NCI-H446 treated with DMSO at 0.1 percent for 48 hours (cell line): Measurements from ENCODE around the gene KIAA0825.
"Not testable (repeated sequence)": the region's sequence is repeated elsewhere in the genome, so short reads cannot be mapped to it uniquely, and the experiment has no call there.

Source experiments
- DNase-seq: peaks from one replicate; lab custom pipeline; 2025; lab: John Stamatoyannopoulos, UW

KIAA0825 gene

GRCh38 chr5:94240134-94240533 lies 378.3 kb downstream of the KIAA0825 start:
- DNase-seq, result no peak

DNA sequence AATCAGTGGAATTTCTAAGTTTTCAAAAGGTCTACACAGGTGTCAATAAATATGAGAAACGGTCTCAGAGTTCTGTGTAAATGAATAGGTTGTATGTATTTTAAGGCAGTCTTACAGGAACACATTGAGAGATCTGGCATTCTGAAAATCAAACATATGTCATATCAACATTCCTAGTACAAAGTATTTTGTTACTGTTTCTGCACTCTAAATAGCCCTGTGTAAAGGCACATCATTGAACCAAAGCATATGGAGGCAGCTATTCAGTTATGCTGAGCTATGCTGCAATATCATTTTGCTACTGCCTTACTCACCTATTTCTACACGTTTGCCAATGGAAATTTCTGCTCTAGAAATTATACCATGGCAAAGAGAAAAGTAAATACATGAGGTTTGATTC lies 379.1 kb downstream of the KIAA0825 start:
- DNase-seq, result no peak

DNA sequence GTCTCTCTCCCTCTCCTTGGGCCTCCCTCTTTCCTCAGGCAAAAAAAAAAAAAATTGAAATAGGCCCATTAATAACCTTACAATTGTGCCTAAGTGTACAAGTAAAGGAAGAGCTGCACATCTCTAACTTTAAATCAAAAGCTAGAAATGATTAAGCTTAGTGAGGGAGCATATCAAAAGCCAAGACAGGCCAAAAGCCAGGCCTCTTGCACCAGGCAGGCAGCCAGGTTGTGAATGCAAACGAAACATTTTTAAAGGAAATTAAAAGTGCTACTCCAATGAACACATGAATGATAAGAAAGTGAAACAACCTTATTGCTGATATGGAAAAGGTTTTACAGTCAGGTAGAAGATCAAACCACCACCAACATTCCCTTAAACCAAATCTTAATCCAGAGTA lies 383.4 kb downstream of the KIAA0825 start:
- DNase-seq, result no peak

- DNase-seq, result no peak
Observed at GRCh38 chr5:94228791-94229190, 389.6 kb downstream of the KIAA0825 start.

DNA sequence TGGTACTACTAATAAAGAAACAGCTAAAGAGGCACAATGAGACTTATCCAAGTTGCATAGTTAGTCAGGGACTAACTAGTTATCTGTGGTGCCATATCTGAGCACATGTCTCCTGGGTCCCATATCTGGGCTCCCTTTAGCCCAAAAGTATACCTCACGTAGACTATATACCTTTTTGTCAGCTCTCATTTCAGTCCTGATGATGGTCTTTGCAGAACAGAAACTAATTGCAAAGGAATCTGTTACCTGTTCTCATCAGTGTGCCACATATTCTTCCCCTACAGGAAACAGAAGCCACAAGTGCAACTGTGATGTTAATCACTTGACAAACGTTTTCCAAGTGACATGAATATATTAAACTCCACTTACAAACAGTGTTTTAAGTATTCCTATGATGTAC lies 395.2 kb downstream of the KIAA0825 start:
- DNase-seq, result no peak

DNA sequence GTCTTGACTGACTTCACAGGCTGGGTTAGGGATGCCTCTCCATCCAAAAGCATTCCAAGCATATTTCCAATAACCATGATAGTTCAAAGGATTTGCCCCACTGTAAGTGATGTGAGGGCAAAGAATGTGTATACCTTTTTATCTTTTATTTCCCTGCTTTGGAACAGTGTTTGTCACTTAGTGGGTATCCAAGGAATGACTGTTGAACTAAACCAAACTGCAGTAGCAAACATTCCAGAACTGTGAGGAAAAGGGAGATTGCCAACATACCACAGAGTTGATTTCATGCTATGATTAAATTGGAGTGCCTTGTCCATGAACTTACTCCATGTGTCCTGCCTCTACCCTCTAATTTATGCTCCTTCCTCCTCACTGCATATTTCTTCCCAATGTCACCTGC lies 400.0 kb downstream of the KIAA0825 start:
- no peak for DNase-seq

DNA sequence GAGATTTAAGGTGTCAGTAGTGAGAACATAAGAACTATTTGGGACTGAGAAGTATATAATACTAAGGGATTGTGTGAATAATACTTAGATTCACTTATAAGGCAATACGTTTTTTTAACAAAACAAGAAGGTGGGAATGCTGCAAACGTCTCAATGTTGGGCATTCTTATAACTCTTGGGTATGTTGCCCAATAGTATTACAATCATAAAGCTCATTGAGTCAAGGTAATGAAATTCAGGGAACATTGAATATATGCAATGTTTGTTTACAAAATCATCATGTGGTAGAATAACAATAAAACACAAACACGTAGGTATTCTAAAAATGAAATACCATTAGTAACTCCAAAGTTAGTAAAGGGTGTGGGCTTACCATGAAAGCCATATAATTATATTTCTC lies 400.7 kb downstream of the KIAA0825 start:
- no peak for DNase-seq

- no peak for DNase-seq
Observed at GRCh38 chr5:94217216-94217615, 401.2 kb downstream of the KIAA0825 start.

DNA sequence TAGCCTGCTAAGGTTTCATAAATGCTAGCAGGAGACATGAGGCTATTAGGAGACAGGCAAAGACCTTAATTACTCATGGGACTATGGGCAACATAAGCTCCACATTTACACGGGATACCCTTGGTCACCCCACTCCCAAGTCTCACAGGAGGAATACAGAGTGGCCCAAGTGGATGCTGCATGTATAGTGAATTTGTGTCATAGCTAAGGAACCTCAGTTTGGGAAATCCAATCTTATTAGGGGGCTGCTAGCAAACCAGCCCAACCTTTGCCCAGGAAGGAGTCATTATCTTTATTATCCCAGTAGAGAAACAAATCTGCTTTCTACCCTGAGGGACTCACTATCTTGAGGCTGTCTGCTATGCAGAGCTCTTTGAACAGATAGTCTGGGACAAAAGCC lies 405.9 kb downstream of the KIAA0825 start:
- DNase-seq, result no peak

DNA sequence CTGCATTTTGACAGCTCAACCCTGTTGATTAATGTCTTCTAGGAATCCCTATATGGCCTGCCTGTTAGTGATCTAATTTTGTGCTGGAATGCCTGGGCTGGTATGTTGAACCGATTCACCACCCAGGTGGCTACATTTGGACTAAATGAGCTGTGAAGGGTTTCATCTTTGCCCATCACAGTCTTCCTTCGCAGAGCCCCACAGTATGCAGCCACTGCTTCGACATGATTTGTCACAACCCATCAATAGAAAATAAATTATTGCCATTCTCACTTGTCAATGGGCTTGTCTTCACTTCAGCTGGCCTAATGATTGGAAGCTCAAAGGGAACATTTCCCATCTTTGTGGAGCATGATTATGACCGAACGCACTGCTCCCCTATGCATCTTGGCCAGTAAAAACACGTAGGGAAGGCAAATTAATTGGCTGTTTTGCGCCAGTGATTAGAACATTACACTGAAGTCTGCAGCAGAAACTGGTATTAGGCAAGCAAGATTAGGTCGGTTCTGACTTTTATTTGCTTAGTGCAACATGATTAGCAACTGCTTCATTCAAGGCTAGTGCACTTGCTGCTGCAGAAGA lies 408.5 kb downstream of the KIAA0825 start:
- no peak for DNase-seq

DNA sequence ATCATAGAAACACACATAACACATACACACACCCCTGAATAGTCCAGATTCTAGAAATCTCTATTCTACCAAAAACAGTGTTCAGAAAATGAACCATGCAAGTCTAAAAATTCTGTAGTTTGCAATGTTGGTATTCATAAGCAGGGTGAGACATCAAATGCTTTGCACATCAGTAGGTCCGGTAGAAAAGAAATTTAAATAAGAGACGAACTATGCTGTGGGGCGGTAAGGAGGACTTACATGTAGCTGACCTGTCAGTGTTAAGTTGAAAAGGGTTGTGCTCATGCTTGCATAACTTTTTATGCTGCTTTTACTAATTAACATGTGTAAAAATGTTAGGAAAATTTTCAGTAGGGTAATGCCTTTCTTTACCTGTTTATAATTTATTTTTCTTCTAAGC lies 409.1 kb downstream of the KIAA0825 start:
- DNase-seq, result no peak

- DNase-seq, result no peak
Observed at GRCh38 chr5:94199566-94199965, 418.8 kb downstream of the KIAA0825 start.

GRCh38 chr5:94197970-94198369 lies 420.4 kb downstream of the KIAA0825 start:
- no peak for DNase-seq

GRCh38 chr5:94196953-94197352 lies 421.5 kb downstream of the KIAA0825 start:
- DNase-seq, result no peak

GRCh38 chr5:94192658-94193391 lies 425.6 kb downstream of the KIAA0825 start:
- no peak for DNase-seq

DNA sequence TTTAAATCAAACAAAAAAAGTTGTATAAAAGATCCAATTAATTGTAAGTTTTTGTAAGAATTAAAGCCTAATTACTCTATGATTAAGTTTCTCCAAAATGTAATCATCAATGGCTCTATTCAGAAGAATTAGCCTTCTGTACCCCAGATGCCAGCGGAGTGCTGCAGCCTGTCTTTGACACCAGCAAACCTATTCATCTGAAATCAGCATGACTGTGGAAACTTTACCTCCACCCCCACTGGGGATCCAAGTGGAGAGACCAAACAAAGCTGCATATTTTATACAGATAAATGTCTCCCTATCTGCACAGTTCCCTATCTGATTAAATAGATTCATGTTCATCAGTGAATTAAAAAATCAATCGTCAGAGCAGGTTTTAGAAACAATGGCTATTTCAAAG lies 426.8 kb downstream of the KIAA0825 start:
- DNase-seq, result no peak

DNA sequence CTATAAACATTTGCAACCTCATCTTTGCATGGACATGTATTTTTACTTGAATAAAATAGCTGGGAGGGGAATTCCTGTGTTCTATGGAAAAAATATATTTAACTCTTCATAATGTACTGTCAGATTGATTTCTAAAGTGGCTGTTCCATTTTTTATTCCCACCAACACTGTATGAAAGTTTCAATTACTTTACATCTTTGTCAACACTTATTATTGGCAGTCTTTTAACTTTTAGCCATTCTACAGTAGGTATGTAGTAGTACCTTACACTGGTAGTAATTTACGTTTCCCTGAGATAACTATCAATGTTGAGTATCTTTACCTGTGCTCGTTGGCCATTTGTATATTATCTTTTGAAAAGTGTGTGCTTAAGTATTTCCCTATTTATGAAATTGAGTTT lies 429.7 kb downstream of the KIAA0825 start:
- no peak for DNase-seq

DNA sequence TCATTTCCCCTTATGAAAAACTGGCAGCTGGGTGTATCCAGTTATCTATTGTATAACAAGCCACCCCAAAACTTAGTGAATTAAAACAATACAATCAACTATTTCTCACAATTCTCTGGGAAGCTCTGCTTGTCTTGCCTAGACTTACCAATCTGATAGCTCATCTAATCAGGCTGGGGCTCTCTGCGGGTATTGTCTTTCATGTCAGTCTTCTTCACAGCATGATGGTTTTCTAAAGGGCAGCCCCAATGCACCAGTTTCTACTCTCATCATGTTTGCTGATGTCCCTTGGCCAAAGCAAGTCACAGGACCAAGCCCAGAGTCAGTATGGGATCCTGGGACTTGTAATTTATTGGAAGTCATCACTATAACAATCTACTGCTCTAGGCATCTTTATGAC lies 433.5 kb downstream of the KIAA0825 start:
- no peak for DNase-seq

GRCh38 chr5:94181895-94182294 lies 436.5 kb downstream of the KIAA0825 start:
- DNase-seq, result no peak

DNA sequence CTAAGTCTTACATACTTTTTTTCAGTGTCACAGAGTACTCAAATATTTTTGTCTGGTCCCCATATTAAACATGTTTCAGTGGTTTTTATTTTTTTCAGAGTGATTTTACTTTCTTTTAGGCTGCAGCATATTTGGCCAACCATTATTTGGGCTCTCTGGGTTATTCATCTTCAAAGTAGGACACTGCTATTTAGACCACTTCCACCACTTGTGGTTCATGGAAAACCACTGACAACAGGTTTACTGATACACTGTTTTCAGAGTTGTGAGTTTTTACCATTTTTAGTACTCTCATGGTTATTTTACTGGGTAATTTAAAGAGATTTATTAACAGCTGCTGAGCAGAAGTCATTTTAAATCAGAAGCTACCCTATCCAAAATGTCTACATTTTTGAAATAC lies 437.6 kb downstream of the KIAA0825 start:
- DNase-seq, result no peak

DNA sequence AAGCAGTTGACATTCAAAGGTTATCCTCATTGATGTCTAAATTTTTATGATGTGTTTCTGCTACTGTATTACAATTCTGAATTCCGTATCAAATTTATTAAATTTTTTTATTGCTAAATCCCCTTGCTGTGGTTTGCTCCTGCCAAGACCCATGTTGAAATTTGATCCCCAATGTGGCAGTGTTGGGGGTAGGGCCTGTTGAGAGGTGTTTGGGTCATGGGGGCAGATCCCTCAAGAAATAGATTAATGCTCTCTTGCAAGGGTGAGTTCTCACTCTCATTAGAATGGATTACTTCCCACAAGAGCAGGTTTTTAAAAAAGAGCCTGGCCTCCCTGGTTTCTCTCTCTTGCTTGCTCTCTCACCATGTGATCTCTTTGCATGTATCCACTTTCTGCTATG lies 442.5 kb downstream of the KIAA0825 start:
- no peak for DNase-seq

- no peak for DNase-seq
Observed at GRCh38 chr5:94174748-94175411, 443.5 kb downstream of the KIAA0825 start.

GRCh38 chr5:94173100-94173499 lies 445.3 kb downstream of the KIAA0825 start:
- no peak for DNase-seq

DNA sequence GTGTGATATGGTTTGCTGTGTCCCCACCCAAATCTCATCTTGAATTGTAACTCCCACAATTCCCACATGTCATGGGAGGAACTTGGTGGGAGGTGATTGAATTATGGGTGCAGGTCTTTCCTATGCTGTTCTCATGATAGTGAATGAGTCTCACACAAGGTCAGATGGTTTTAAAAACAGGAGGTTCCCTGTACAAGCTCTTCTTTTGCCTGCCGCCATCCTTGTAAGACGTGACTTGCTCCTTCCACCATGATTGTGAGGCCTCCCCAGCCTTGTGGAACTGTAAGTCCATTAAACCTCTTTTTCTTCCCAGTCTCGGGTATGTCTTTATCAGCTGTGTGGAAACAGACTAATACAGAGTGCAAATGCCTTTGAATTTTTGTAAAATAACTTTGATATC lies 447.3 kb downstream of the KIAA0825 start:
- DNase-seq, result not testable (repeated sequence)
